ENCODE data around the gene SFSWAP.
"Not testable (repeated sequence)": the region's sequence is repeated elsewhere in the genome, so short reads cannot be mapped to it uniquely, and the experiment has no call there.

The SFSWAP gene

GRCh38 chr12:131808744-131809371, 98.0 kb downstream of the SFSWAP start:
- peak in 1 of 2 donors; percentile 19 for DNase-seq (ENCODE audit: low read depth in 1 of 2, low spot score in 1 of 2)

GRCh38 chr12:131809476-131810254, 98.8 kb downstream of the SFSWAP start:
- not testable (repeated sequence) for DNase-seq (ENCODE audit: low read depth in 1 of 2, low spot score in 1 of 2)

- DNase-seq (ENCODE audit: low read depth in 1 of 2, low spot score in 1 of 2): no peak
These were observed 99.8 kb downstream of the SFSWAP start for GRCh38 chr12:131810726-131811125.

- DNase-seq (ENCODE audit: low read depth in 1 of 2, low spot score in 1 of 2): no peak
These were observed 104.2 kb downstream of the SFSWAP start for GRCh38 chr12:131815131-131815530.

- no peak for DNase-seq (ENCODE audit: low read depth in 1 of 2, low spot score in 1 of 2)
These were observed 105.6 kb downstream of the SFSWAP start for GRCh38 chr12:131816495-131816894.

- DNase-seq (ENCODE audit: low read depth in 1 of 2, low spot score in 1 of 2): no peak
These were observed 106.4 kb downstream of the SFSWAP start for GRCh38 chr12:131817241-131817640.

GRCh38 chr12:131818821-131819585, 108.1 kb downstream of the SFSWAP start:
- no peak for DNase-seq (ENCODE audit: low read depth in 1 of 2, low spot score in 1 of 2)

- no peak for DNase-seq (ENCODE audit: low read depth in 1 of 2, low spot score in 1 of 2)
These were observed 113.6 kb downstream of the SFSWAP start for GRCh38 chr12:131824450-131824849.

GRCh38 chr12:131825146-131825892, 114.4 kb downstream of the SFSWAP start:
- DNase-seq (ENCODE audit: low read depth in 1 of 2, low spot score in 1 of 2): no peak

- DNase-seq (ENCODE audit: low read depth in 1 of 2, low spot score in 1 of 2): no peak
These were observed 115.4 kb downstream of the SFSWAP start for GRCh38 chr12:131826097-131826928.

GRCh38 chr12:131827961-131828534, 117.2 kb downstream of the SFSWAP start, which contains the start of gene MMP17:
TSS of gene MMP17 (plus strand) at chr12:131828393. CDS start at chr12:131828495, 102 bp downstream.
- DNase-seq (ENCODE audit: low read depth in 1 of 2, low spot score in 1 of 2): no peak

GRCh38 chr12:131828671-131829355, 117.9 kb downstream of the SFSWAP start:
- no peak for DNase-seq (ENCODE audit: low read depth in 1 of 2, low spot score in 1 of 2)

- no peak for DNase-seq (ENCODE audit: low read depth in 1 of 2, low spot score in 1 of 2)
These were observed 118.5 kb downstream of the SFSWAP start for GRCh38 chr12:131829356-131829747.

GRCh38 chr12:131829791-131830334, 119.0 kb downstream of the SFSWAP start:
- no peak for DNase-seq (ENCODE audit: low read depth in 1 of 2, low spot score in 1 of 2)

GRCh38 chr12:131830335-131830913, 119.5 kb downstream of the SFSWAP start:
- DNase-seq (ENCODE audit: low read depth in 1 of 2, low spot score in 1 of 2): no peak

- DNase-seq (ENCODE audit: low read depth in 1 of 2, low spot score in 1 of 2): no peak
These were observed 120.2 kb downstream of the SFSWAP start for GRCh38 chr12:131830914-131831571.

- DNase-seq (ENCODE audit: low read depth in 1 of 2, low spot score in 1 of 2): no peak
These were observed 120.7 kb downstream of the SFSWAP start for GRCh38 chr12:131831635-131832041.
